GM12878 (cell line): ENCODE data around the gene PPAT. TPM values are rescaled to one million over a fixed set of nuclear protein-coding genes. Genes with fewer than 3 reads are reported as not detected.

ENCODE experiments used
- ATAC-seq: fragments of 200-7000 bp; cut with Tn5 transposase; 3 replicates; pipeline ENCODE4 v1.9.1; 2020; ENCODE audit warnings: mild to moderate bottlenecking, moderate library complexity
- BruUV-seq: library from RNA; stranded (reverse); fragments of 400-500 nt; replicated peaks from 2 replicates; lab custom pipeline; 2021; lab: Mats Ljungman, UMichigan
- CTCF ChIA-PET: fragments of 300-600 bp; sonication (Branson Sonifier 250); formaldehyde crosslinking; extraction: SDS; loops from one replicate; lab custom pipeline; 2021; ENCODE audit warnings: inconsistent platforms; lab: Yijun Ruan, JAX
- POLR2A ChIA-PET: fragments of 350-600 bp; formaldehyde crosslinking; extraction: SDS; loops from one replicate; lab custom pipeline; 2021; ENCODE audit warnings: inconsistent platforms; lab: Charles Lee
- RAD21 ChIA-PET: fragments of 300-600 bp; sonication (Branson Sonifier 250); formaldehyde crosslinking; loops from one replicate; lab custom pipeline; 2023; ENCODE audit warnings: antibody characterized with exemption; ENCODE audit not compliant: unreplicated experiment; lab: Charles Lee
- SMC1A ChIA-PET: fragments of 300-600 bp; sonication (Branson Sonifier 250); formaldehyde crosslinking; loops from one replicate; lab custom pipeline; 2023; ENCODE audit not compliant: unreplicated experiment, uncharacterized antibody; lab: Charles Lee
- DNase-seq: peaks from one replicate; pipeline ENCODE4 v3.0.0-alpha.2; 2011; ENCODE audit warnings: low read depth, low spot score
- FAIRE-seq: peaks from 3 replicates; lab custom pipeline; 2011; peaks lifted over from hg19 to GRCh38; lab: Jason Lieb, UNC
- H2AFZ ChIP-seq: 2 replicates; pipeline ENCODE4 v1.6.0; 2011; ENCODE audit warnings: low read depth, low read length, control low read depth; ENCODE audit not compliant: control insufficient read depth
- H3K27ac ChIP-seq: 2 replicates; pipeline ENCODE4 v1.5.1; 2011; ENCODE audit warnings: control low read depth; ENCODE audit not compliant: control insufficient read depth, insufficient read depth
- H3K27me3 ChIP-seq, 2 experiments: replicated peaks in 1 of 2; 2 replicates each; pipeline versions ENCODE4 v1.6.0 to v1.6.1; 2011; ENCODE audit warnings: low read length in 1 of 2; ENCODE audit not compliant: control insufficient read depth in 2 of 2, insufficient read depth in 2 of 2
- H3K36me3 ChIP-seq, 2 experiments: 2 replicates each; pipeline ENCODE4 v1.5.1; 2011; ENCODE audit warnings: low read length in 1 of 2; ENCODE audit not compliant: control insufficient read depth in 2 of 2, insufficient read depth in 2 of 2
- H3K4me1 ChIP-seq: 2 replicates; pipeline ENCODE4 v1.6.1; 2011; ENCODE audit warnings: mild to moderate bottlenecking, low read length, moderate library complexity, mixed read lengths; ENCODE audit not compliant: control insufficient read depth, insufficient read depth
- H3K4me2 ChIP-seq: 2 replicates; pipeline ENCODE4 v1.6.0; 2011; ENCODE audit warnings: control low read depth; ENCODE audit not compliant: control insufficient read depth, insufficient read depth
- H3K4me3 ChIP-seq: fragments of 200-600 bp; sonication (generic); 2 replicates; pipeline ENCODE4 v1.5.1; 2016
- H3K79me2 ChIP-seq: 2 replicates; pipeline ENCODE4 v1.6.0; 2011; ENCODE audit warnings: low read length; ENCODE audit not compliant: control insufficient read depth, insufficient read depth
- H3K9ac ChIP-seq: 2 replicates; pipeline ENCODE4 v1.8.0; 2011; ENCODE audit warnings: low read length, control low read depth, mixed read lengths; ENCODE audit not compliant: control insufficient read depth, insufficient read depth
- H3K9me3 ChIP-seq: replicated peaks from 3 replicates; pipeline ENCODE4 v1.5.1; 2011; ENCODE audit warnings: mild to moderate bottlenecking, low read length; ENCODE audit not compliant: control insufficient read depth, insufficient read depth
- H4K20me1 ChIP-seq: 2 replicates; pipeline ENCODE4 v1.6.0; 2011; ENCODE audit not compliant: control insufficient read depth, insufficient read depth
- EZH2 ChIP-seq: IDR thresholded peaks from 2 replicates; pipeline ENCODE4 v1.6.1; 2012; ENCODE audit warnings: low read depth, mild to moderate bottlenecking, control low read depth, inconsistent platforms, low read length, borderline replicate concordance; ENCODE audit not compliant: control insufficient read depth
- MXI1 ChIP-seq: fragments of 150-350 bp; IDR thresholded peaks from 2 replicates; pipeline ENCODE4 v1.6.1; 2011; ENCODE audit warnings: low read depth, mild to moderate bottlenecking, inconsistent platforms, low read length, improper control_type of control experiment
- NKRF ChIP-seq: fragments of 450-650 bp; conservative IDR thresholded peaks from 2 replicates; pipeline ENCODE4 v1.6.1; 2017; ENCODE audit warnings: mild to moderate bottlenecking, moderate library complexity
- ZBED1 ChIP-seq: IDR thresholded peaks from 2 replicates; pipeline ENCODE4 v1.6.1; 2016; ENCODE audit warnings: borderline replicate concordance
- ZNF384 ChIP-seq: IDR thresholded peaks from 2 replicates; pipeline ENCODE4 v1.6.1; 2012; ENCODE audit warnings: low read depth, mild to moderate bottlenecking, low read length, improper control_type of control experiment, borderline replicate concordance
- ZNF687 ChIP-seq: fragments of 450-650 bp; IDR thresholded peaks from 2 replicates; pipeline ENCODE4 v1.6.1; 2017; ENCODE audit warnings: mild to moderate bottlenecking, moderate library complexity
- WGBS: methylation state at CpG from one replicate; pipeline ENCODE4 v1.1.6; 2016; ENCODE audit warnings: low lambda C conversion rate; ENCODE audit not compliant: insufficient replicate concordance, insufficient coverage; ENCODE audit errors: missing lambda C conversion rate; 5-methylcytosine and 5-hydroxymethylcytosine counted together
- in situ Hi-C: fragments of 300-500 bp; cut with MboI; formaldehyde crosslinking; loops from 9 replicates; pipeline ENCODE4 v1.14.3; 2018; ENCODE audit warnings: mixed read lengths
- intact Hi-C: fragments of 100-400 bp; cut with micrococcal nuclease; formaldehyde crosslinking; loops from one replicate; pipeline ENCODE4 v1.14.2; 2022; ENCODE audit not compliant: unreplicated experiment
- polyA plus RNA-seq, 11 experiments: library from polyadenylated mRNA; depleted of rRNA in 4 of 11; unstranded in 6 of 11; stranded (reverse) in 5 of 11; fragments of >200 nt; fragmentation: Nextera tagmentation in 4 of 11; fragmentation: Illumina TruSeq in 1 of 11; extraction: Ambion mirVana in 4 of 11; extraction: Trizol in 1 of 11; gene quantifications; 1 replicate in 1 of 11; 2 replicates in 10 of 11; pipeline versions ENCODE4 v1.2.1 to v1.2.3, GENCODE V29; 2011 to 2016; ENCODE audit warnings: inconsistent platforms in 2 of 11, missing spikeins in 2 of 11, low read depth in 1 of 11
- total RNA-seq, 4 experiments: library from RNA; depleted of rRNA in 3 of 4; stranded (reverse); fragments of >200 nt in 3 of 4; fragmentation: Illumina TruSeq in 1 of 4; extraction: Trizol in 1 of 4; gene quantifications; 2 replicates each; pipeline versions ENCODE4 v1.2.1 to v1.2.3, GENCODE V29; 2013 to 2021

The PPAT gene
- total and polyA plus RNA-seq, 10 of the 15 experiments (the other 5 are each of a cell fraction or from before 2014, with no cell fraction given) = 24.9 to 50.7 (median 38.0) TPM

- peak overlapping the region; percentile 89 for H3K4me3 ChIP-seq
- FAIRE-seq = no peak
- peak overlapping the region; percentile 79 for H3K9ac ChIP-seq
- SMC1A ChIA-PET = interaction anchor here (0.7 to 2.8 kb wide), 10 partner anchors 9 to 332 kb away, joined by 3 to 21 read pairs (median 7); partner anchors contain the start of genes PAICS and PPAT
- CTCF ChIA-PET = interaction anchor here (0.9 to 2.3 kb wide), 5 partner anchors 10 to 368 kb away, joined by 3 to 25 read pairs (median 6); no protein-coding TSS in a partner anchor
- H3K9me3 ChIP-seq = no peaks in the 10 kb centered on the region
- no peaks in the 10 kb centered on the region for H4K20me1 ChIP-seq
- peak overlapping the region; percentile 84 for H2AFZ ChIP-seq
- ATAC-seq = peak; percentile 69
- peak; percentile 13 for DNase-seq
- in situ Hi-C loops = no loop called here
- intact Hi-C loops = no loop called here
- POLR2A ChIA-PET = interaction anchor here (0.7 to 2.7 kb wide), 4 partner anchors 9 to 81 kb away, joined by 3 to 34 read pairs (median 5); partner anchors contain the start of genes AASDH, PAICS and PPAT
- H3K4me2 ChIP-seq = peak overlapping the region; percentile 95
- H3K36me3 ChIP-seq = peaks cover 0 to 15% of the 10 kb centered on the region in 2 experiments; a peak in 3 of 4 replicates
- H3K4me1 ChIP-seq = peaks cover 7% of the 10 kb centered on the region; the same call in 1 of the 2 replicates
- H3K79me2 ChIP-seq = peaks cover 60% of the 10 kb centered on the region
- no TSS peak for BruUV-seq
- 0% methylated on average over 10 of the region's 10 CpGs for WGBS
- peak overlapping the region; percentile 52 for H3K27ac ChIP-seq
- RAD21 ChIA-PET = interaction anchor here (0.8 to 2.8 kb wide), 9 partner anchors 24 to 519 kb away, joined by 3 to 22 read pairs (median 4); partner anchors contain the start of genes AASDH, CEP135, NOA1 and PAICS
- H3K27me3 ChIP-seq = no peaks in the 10 kb centered on the region
- 0 out of 2 replicates have a peak, but pooled peaks have one; percentile 2 for TF ChIP-seq NKRF
- no peak for TF ChIP-seq EZH2
- TF ChIP-seq ZNF687 = no peak
- TF ChIP-seq MXI1 = peak; percentile 19; the same call in 1 of the 2 replicates
- no peak for TF ChIP-seq ZBED1
- TF ChIP-seq ZNF384 = no peak
- TF ChIP-seq, all 136 proteins: peak for 2
Observed at GRCh38 chr4:56468097-56468422, 32.6 kb upstream of the PPAT start.
